BLaER1 treated with 17β-estradiol and CSF1 and Interleukin-3, amounts not matched to agents 10 nM and 100 nM (cell line): ENCODE results near the gene R3HDM4.
"Not testable (repeated sequence)": the region's sequence is repeated elsewhere in the genome, so short reads cannot be mapped to it uniquely, and the experiment has no call there.

ENCODE experiments used
- H3K27ac ChIP-seq, 11 experiments: shearing (Covaris generic); formaldehyde crosslinking; 2 replicates each; pipeline ENCODE4 v1.8.1; 2022
- H3K27me3 ChIP-seq, 11 experiments: shearing (Covaris generic); formaldehyde crosslinking; 2 replicates each; pipeline ENCODE4 v1.8.1; 2022
- H3K36me3 ChIP-seq, 11 experiments: shearing (Covaris generic); formaldehyde crosslinking; 2 replicates each; pipeline ENCODE4 v1.8.1; 2022
- H3K4me1 ChIP-seq, 10 experiments: shearing (Covaris generic); formaldehyde crosslinking; 2 replicates each; pipeline ENCODE4 v1.8.1; 2022
- H3K4me2 ChIP-seq, 11 experiments: shearing (Covaris generic); formaldehyde crosslinking; 2 replicates each; pipeline ENCODE4 v1.8.1; 2022
- H3K4me3 ChIP-seq, 10 experiments: shearing (Covaris generic); formaldehyde crosslinking; 2 replicates each; pipeline ENCODE4 v1.8.1; 2022
- H3K9ac ChIP-seq, 11 experiments: shearing (Covaris generic); formaldehyde crosslinking; 2 replicates each; pipeline ENCODE4 v1.8.1; 2022
- H3K9me3 ChIP-seq, 11 experiments: shearing (Covaris generic); formaldehyde crosslinking; replicated peaks in 1 of 11; 2 replicates each; pipeline ENCODE4 v1.8.1; 2022
- H4K20me1 ChIP-seq, 11 experiments: shearing (Covaris generic); formaldehyde crosslinking; 2 replicates each; pipeline ENCODE4 v1.8.1; 2022
- Cebpa-rat ChIP-seq, 11 experiments: shearing (Covaris generic); IDR thresholded peaks; 2 replicates each; pipeline ENCODE4 v1.8.1; 2022

The R3HDM4 gene

GRCh38 chr19:855142-855541 is 57.9 kb downstream of the R3HDM4 start:
- peaks cover 30 to 63% (median 56%) of the 10 kb centered on the region in 11 experiments for H3K27me3 ChIP-seq
- TF ChIP-seq Cebpa-rat (IDR thresholded peaks at IDR 0.05), result no peak
- no peaks in the 10 kb centered on the region for H3K36me3 ChIP-seq
- no peak overlapping the region for H3K4me2 ChIP-seq
- H4K20me1 ChIP-seq, result peaks cover 0 to 13% (median 0%) of the 10 kb centered on the region in 11 experiments; a peak in 8 of 22 replicates
- H3K9me3 ChIP-seq, result peaks cover 0 to 5% (median 0%) of the 10 kb centered on the region in 11 experiments; a peak in 1 of 22 replicates
- peaks cover 7 to 35% (median 18%) of the 10 kb centered on the region in 10 experiments; a peak in 19 of 20 replicates for H3K4me1 ChIP-seq
- H3K27ac ChIP-seq, result no peak overlapping the region
- H3K9ac ChIP-seq, result no peak overlapping the region
- H3K4me3 ChIP-seq, result no peak overlapping the region

- H3K4me3 ChIP-seq, result no peak overlapping the region
- TF ChIP-seq Cebpa-rat (IDR thresholded peaks at IDR 0.05), result no peak
- H4K20me1 ChIP-seq, result peaks cover 0 to 8% (median 0%) of the 10 kb centered on the region in 11 experiments; a peak in 8 of 22 replicates
- no peak overlapping the region for H3K27ac ChIP-seq
- peaks cover 5 to 29% (median 13%) of the 10 kb centered on the region in 10 experiments; a peak in 19 of 20 replicates for H3K4me1 ChIP-seq
- H3K27me3 ChIP-seq, result peaks cover 24 to 63% (median 56%) of the 10 kb centered on the region in 11 experiments
- H3K9me3 ChIP-seq, result peaks cover 0 to 5% (median 0%) of the 10 kb centered on the region in 11 experiments; a peak in 1 of 22 replicates
- no peaks in the 10 kb centered on the region for H3K36me3 ChIP-seq
- no peak overlapping the region for H3K9ac ChIP-seq
- no peak overlapping the region for H3K4me2 ChIP-seq
These were observed 58.5 kb downstream of the R3HDM4 start for GRCh38 chr19:854549-854948.

- H3K27me3 ChIP-seq, result peaks cover 23 to 63% (median 56%) of the 10 kb centered on the region in 11 experiments
- not testable (repeated sequence) for H3K9me3 ChIP-seq, H3K27ac ChIP-seq, H3K4me2 ChIP-seq, H3K9ac ChIP-seq, H4K20me1 ChIP-seq, H3K4me3 ChIP-seq, H3K36me3 ChIP-seq
- H3K4me1 ChIP-seq, result peaks cover 0 to 21% (median 5%) of the 10 kb centered on the region in 10 experiments; a peak in 15 of 20 replicates
These were observed 59.3 kb downstream of the R3HDM4 start for GRCh38 chr19:853614-854220.

DNA sequence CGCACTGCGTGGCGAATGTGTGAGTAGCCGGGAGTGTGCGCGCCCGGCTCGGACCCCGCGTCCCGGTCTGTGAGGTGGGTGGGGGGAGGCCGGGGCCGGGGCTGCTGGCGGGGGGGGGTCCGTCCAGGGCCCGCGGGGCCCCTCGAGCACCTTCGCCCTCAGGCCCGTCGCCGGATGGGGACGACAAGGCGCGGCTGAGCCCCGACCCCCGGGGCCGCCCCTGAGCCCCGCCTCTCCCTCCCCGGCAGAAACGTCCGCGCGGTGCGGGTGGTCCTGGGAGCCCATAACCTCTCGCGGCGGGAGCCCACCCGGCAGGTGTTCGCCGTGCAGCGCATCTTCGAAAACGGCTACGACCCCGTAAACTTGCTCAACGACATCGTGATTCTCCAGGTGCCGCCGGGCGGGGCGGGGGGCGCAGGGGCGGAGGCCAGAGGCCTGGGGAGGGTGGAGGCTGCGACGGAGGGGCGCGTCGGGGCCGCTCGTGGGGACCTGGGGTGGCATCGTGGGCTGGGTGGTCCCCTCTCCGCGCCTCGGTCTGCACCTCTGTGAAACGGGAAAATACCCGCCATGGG is 59.9 kb downstream of the R3HDM4 start:
- H3K27me3 ChIP-seq, result peaks cover 27 to 63% (median 56%) of the 10 kb centered on the region in 11 experiments
- no peak overlapping the region for H3K27ac ChIP-seq
- H3K4me3 ChIP-seq, result no peak overlapping the region
- TF ChIP-seq Cebpa-rat (IDR thresholded peaks at IDR 0.05), result no peak
- H4K20me1 ChIP-seq, result no peaks in the 10 kb centered on the region; a peak in 5 of 22 replicates
- no peak overlapping the region for H3K4me2 ChIP-seq
- H3K9me3 ChIP-seq, result no peaks in the 10 kb centered on the region
- H3K4me1 ChIP-seq, result peaks cover 0 to 22% (median 5%) of the 10 kb centered on the region in 10 experiments; a peak in 13 of 20 replicates
- no peak overlapping the region for H3K9ac ChIP-seq
- H3K36me3 ChIP-seq, result no peaks in the 10 kb centered on the region

- H4K20me1 ChIP-seq, result peaks cover 0 to 5% (median 0%) of the 10 kb centered on the region in 11 experiments; a peak in 6 of 22 replicates
- peaks cover 5 to 22% (median 8%) of the 10 kb centered on the region in 10 experiments; a peak in 15 of 20 replicates for H3K4me1 ChIP-seq
- no peak for TF ChIP-seq Cebpa-rat (IDR thresholded peaks at IDR 0.05)
- peaks cover 35 to 63% (median 56%) of the 10 kb centered on the region in 11 experiments for H3K27me3 ChIP-seq
- H3K27ac ChIP-seq, result no peak within 1 kb of the TSS
- no peak within 1 kb of the TSS for H3K9ac ChIP-seq
- H3K36me3 ChIP-seq, result no peaks in the 10 kb centered on the region
- no peak within 1 kb of the TSS for H3K4me2 ChIP-seq
- no peak within 1 kb of the TSS for H3K4me3 ChIP-seq
- H3K9me3 ChIP-seq, result no peaks in the 10 kb centered on the region
These were observed 60.6 kb downstream of the R3HDM4 start, which contains the start of gene ELANE for GRCh38 chr19:852136-853013. Gene ELANE, plus strand, starts transcription at chr19:852303. Its CDS starts 26 bp downstream, at chr19:852329.

DNA sequence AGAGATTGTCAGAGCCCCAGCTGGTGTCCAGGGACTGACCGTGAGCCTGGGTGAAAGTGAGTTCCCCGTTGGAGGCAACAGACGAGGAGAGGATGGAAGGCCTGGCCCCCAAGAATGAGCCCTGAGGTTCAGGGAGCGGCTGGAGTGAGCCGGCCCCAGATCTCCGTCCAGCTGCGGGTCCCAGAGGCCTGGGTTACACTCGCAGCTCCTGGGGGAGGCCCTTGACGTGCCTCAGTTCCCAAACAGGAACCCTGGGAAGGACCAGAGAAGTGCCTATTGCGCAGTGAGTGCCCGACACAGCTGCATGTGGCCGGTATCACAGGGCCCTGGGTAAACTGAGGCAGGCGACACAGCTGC is 62.1 kb downstream of the R3HDM4 start:
- no peaks in the 10 kb centered on the region for H3K9me3 ChIP-seq

GRCh38 chr19:850221-850978 is 62.6 kb downstream of the R3HDM4 start:
- H3K9me3 ChIP-seq, result no peaks in the 10 kb centered on the region
- H3K4me1 ChIP-seq, result peaks cover 5 to 21% (median 9%) of the 10 kb centered on the region in 10 experiments; a peak in 14 of 20 replicates
- TF ChIP-seq Cebpa-rat (IDR thresholded peaks at IDR 0.05), result no peak
- peak overlapping the region in 2 of 11 experiments; percentile 11 to 29; a peak in 1 of 22 replicates for H3K9ac ChIP-seq
- no peak overlapping the region for H3K4me3 ChIP-seq
- peak overlapping the region in 5 of 11 experiments; percentile 22 to 70 (median 62); a peak in 8 of 22 replicates for H3K4me2 ChIP-seq
- H3K36me3 ChIP-seq, result no peaks in the 10 kb centered on the region
- H3K27ac ChIP-seq, result peak overlapping the region in 1 of 11 experiments; percentile 25; a peak in 1 of 22 replicates
- peaks cover 54 to 80% (median 73%) of the 10 kb centered on the region in 11 experiments for H3K27me3 ChIP-seq
- peaks cover 0 to 13% (median 0%) of the 10 kb centered on the region in 11 experiments; a peak in 7 of 22 replicates for H4K20me1 ChIP-seq

More for the DNA sequence above, 62.1 kb downstream of the R3HDM4 start:
- Histone ChIP-seq H3K4me2 (peak overlapping the region in 5 of 11 experiments; percentile 22 to 70 (median 62); a peak in 7 of 22 replicates), H3K4me1 (peaks cover 5 to 21% (median 9%) of the 10 kb centered on the region in 10 experiments; a peak in 14 of 20 replicates), H4K20me1 (peaks cover 0 to 11% (median 0%) of the 10 kb centered on the region in 11 experiments; a peak in 7 of 22 replicates), H3K27me3 (peaks cover 49 to 74% (median 67%) of the 10 kb centered on the region in 11 experiments), H3K27ac (peak overlapping the region in 1 of 11 experiments; percentile 25; a peak in 1 of 22 replicates), H3K9ac (peak overlapping the region in 2 of 11 experiments; percentile 11 to 29; a peak in 1 of 22 replicates), H3K4me3 (no peak overlapping the region), H3K36me3 (no peaks in the 10 kb centered on the region)
- TF ChIP-seq Cebpa-rat (IDR thresholded peaks at IDR 0.05), result no peak

DNA sequence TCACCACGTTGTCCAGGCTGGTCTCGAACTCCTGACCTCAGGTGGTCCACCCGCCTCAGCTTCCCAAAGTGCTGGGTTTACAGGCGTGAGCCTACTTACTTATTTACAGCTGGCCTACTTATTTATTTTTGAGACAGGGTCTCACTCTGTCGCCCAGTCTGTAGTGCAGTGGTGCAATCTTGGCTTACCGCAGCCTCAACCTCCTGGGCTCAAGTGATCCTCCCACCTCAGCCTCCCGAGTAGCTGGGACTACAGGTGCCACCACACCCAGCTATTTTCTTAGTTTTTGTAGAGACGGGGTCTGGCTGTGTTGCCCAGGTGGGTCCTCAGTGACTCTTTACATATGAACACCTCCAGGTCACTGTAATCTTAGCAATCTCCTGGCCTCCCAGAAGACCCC is 63.8 kb downstream of the R3HDM4 start:
- not testable (repeated sequence) for H3K36me3 ChIP-seq

More for the DNA sequence above, 63.8 kb downstream of the R3HDM4 start:
- H4K20me1 ChIP-seq, result peaks cover 0 to 23% (median 0%) of the 10 kb centered on the region in 11 experiments; a peak in 8 of 22 replicates
- H3K9ac ChIP-seq, H3K27ac ChIP-seq, H3K9me3 ChIP-seq, H3K4me2 ChIP-seq, H3K4me3 ChIP-seq: not testable (repeated sequence)
- peaks cover 5 to 22% (median 9%) of the 10 kb centered on the region in 10 experiments; a peak in 15 of 20 replicates for H3K4me1 ChIP-seq
- H3K27me3 ChIP-seq, result peaks cover 66 to 90% (median 85%) of the 10 kb centered on the region in 11 experiments
